HEK293 (cell line): ENCODE results near the gene PSEN2.

Source experiments
- HOXC10 ChIP-seq: sonication (generic); formaldehyde crosslinking; IDR thresholded peaks from 2 replicates; pipeline ENCODE4 v1.8.1; 2023; ENCODE audit warnings: mild to moderate bottlenecking, missing genetic modification reagents
- ZBTB17 ChIP-seq: fragments of 450-650 bp; formaldehyde crosslinking; IDR thresholded peaks from 2 replicates; pipeline ENCODE4 v1.5.1; 2016; ENCODE audit warnings: missing biosample characterization, missing genetic modification characterization
- ZNF112 ChIP-seq: fragments of 450-650 bp; formaldehyde crosslinking; IDR thresholded peaks from 2 replicates; pipeline ENCODE4 v1.5.0; 2017; ENCODE audit warnings: missing biosample characterization, missing genetic modification characterization
- ZNF248 ChIP-seq: fragments of 450-650 bp; formaldehyde crosslinking; IDR thresholded peaks from 2 replicates; pipeline ENCODE4 v1.5.1; 2017; ENCODE audit warnings: missing biosample characterization, missing genetic modification characterization
- ZNF335 ChIP-seq: fragments of 450-650 bp; formaldehyde crosslinking; conservative IDR thresholded peaks from 2 replicates; pipeline ENCODE4 v1.5.1; 2016; ENCODE audit warnings: missing biosample characterization, missing genetic modification characterization
- ZNF366 ChIP-seq: fragments of 450-650 bp; formaldehyde crosslinking; conservative IDR thresholded peaks from 2 replicates; pipeline ENCODE4 v1.5.1; 2016; ENCODE audit warnings: missing biosample characterization, missing genetic modification characterization
- ZNF394 ChIP-seq: fragments of 450-650 bp; formaldehyde crosslinking; IDR thresholded peaks from 2 replicates; pipeline ENCODE4 v1.5.1; 2016; ENCODE audit warnings: missing biosample characterization, missing genetic modification characterization, mild to moderate bottlenecking, moderate library complexity, borderline replicate concordance
- ZNF660 ChIP-seq: fragments of 450-650 bp; IDR thresholded peaks from 2 replicates; pipeline ENCODE4 v1.5.1; 2018; ENCODE audit warnings: missing biosample characterization, mild to moderate bottlenecking, missing genetic modification characterization
- ZSCAN23 ChIP-seq: fragments of 450-650 bp; formaldehyde crosslinking; IDR thresholded peaks from 2 replicates; pipeline ENCODE4 v1.5.1; 2016; ENCODE audit warnings: missing biosample characterization, missing genetic modification characterization
- TF ChIP-seq, protein P1 (sequence below): fragments of 450-650 bp; formaldehyde crosslinking; IDR thresholded peaks from 2 replicates; pipeline ENCODE4; 2016; ENCODE audit warnings: missing biosample characterization, missing genetic modification characterization
- TF ChIP-seq, protein P2 (sequence below): fragments of 450-650 bp; formaldehyde crosslinking; IDR thresholded peaks from 2 replicates; pipeline ENCODE4 v1.5.1; 2016; ENCODE audit warnings: missing biosample characterization, missing genetic modification characterization
- TF ChIP-seq, protein P3 (sequence below): fragments of 450-650 bp; formaldehyde crosslinking; IDR thresholded peaks from 2 replicates; pipeline ENCODE4 v1.5.1; 2016; ENCODE audit warnings: missing biosample characterization, missing genetic modification characterization
- TF ChIP-seq, protein P4 (sequence below): fragments of 450-650 bp; formaldehyde crosslinking; optimal IDR thresholded peaks from 2 replicates; pipeline ENCODE3; 2016; ENCODE audit warnings: missing biosample characterization, mild to moderate bottlenecking, missing genetic modification characterization
- TF ChIP-seq, protein P5 (sequence below): fragments of 450-650 bp; formaldehyde crosslinking; IDR thresholded peaks from 2 replicates; pipeline ENCODE4 v1.5.1; 2017; ENCODE audit warnings: missing biosample characterization, missing genetic modification characterization
- TF ChIP-seq, protein P6 (sequence below): fragments of 450-650 bp; formaldehyde crosslinking; IDR thresholded peaks from 2 replicates; pipeline ENCODE4 v1.5.1; 2016; ENCODE audit warnings: missing biosample characterization, missing genetic modification characterization
- TF ChIP-seq, protein P7 (sequence below): fragments of 450-650 bp; formaldehyde crosslinking; IDR thresholded peaks from 2 replicates; pipeline ENCODE4 v1.5.1; 2016; ENCODE audit warnings: missing biosample characterization, missing genetic modification characterization, borderline replicate concordance
- TF ChIP-seq, protein P8 (sequence below): fragments of 450-650 bp; formaldehyde crosslinking; IDR thresholded peaks from 2 replicates; pipeline ENCODE4 v1.5.1; 2016; ENCODE audit warnings: missing biosample characterization, missing genetic modification characterization
- TF ChIP-seq, protein P9 (sequence below): fragments of 450-650 bp; formaldehyde crosslinking; IDR thresholded peaks from 2 replicates; pipeline ENCODE4 v1.5.1; 2017; ENCODE audit warnings: missing biosample characterization, missing genetic modification characterization
- TF ChIP-seq, protein P10 (sequence below): fragments of 450-650 bp; formaldehyde crosslinking; IDR thresholded peaks from 2 replicates; pipeline ENCODE4 v1.5.1; 2016; ENCODE audit warnings: missing biosample characterization, missing genetic modification characterization

PSEN2 gene

DNA sequence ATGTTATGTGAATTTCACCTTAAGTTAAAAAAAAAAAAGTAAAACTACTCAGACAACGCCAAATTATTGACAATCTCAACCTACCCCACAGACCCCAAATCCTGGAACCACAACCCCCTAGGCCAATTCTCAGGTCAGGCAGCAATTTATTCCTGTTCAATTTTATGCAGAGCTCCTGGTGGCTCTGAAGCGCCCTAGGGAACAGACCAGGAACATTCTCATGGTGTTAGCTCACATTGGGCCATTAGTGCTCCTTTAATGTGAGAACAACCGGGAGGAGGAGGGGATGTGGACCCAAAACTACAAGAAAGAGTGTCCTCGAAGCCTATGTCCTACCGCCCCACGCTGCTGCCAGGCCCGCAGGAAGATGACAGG, 403 bp upstream of the PSEN2 start (continued):
- TF ChIP-seq, protein P1, sequence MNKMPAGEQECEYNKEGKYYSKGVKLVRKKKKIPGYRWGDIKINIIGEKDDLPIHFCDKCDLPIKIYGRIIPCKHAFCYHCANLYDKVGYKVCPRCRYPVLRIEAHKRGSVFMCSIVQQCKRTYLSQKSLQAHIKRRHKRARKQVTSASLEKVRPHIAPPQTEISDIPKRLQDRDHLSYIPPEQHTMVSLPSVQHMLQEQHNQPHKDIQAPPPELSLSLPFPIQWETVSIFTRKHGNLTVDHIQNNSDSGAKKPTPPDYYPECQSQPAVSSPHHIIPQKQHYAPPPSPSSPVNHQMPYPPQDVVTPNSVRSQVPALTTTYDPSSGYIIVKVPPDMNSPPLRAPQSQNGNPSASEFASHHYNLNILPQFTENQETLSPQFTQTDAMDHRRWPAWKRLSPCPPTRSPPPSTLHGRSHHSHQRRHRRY (tag by site-specific recombination), result no peak
- TF ChIP-seq, protein P2, sequence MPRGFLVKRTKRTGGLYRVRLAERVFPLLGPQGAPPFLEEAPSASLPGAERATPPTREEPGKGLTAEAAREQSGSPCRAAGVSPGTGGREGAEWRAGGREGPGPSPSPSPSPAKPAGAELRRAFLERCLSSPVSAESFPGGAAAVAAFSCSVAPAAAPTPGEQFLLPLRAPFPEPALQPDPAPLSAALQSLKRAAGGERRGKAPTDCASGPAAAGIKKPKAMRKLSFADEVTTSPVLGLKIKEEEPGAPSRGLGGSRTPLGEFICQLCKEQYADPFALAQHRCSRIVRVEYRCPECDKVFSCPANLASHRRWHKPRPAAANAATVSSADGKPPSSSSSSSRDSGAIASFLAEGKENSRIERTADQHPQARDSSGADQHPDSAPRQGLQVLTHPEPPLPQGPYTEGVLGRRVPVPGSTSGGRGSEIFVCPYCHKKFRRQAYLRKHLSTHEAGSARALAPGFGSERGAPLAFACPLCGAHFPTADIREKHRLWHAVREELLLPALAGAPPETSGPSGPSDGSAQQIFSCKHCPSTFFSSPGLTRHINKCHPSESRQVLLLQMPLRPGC, result peak; percentile 58; the same call in 1 of the 2 replicates
- TF ChIP-seq, protein P3, sequence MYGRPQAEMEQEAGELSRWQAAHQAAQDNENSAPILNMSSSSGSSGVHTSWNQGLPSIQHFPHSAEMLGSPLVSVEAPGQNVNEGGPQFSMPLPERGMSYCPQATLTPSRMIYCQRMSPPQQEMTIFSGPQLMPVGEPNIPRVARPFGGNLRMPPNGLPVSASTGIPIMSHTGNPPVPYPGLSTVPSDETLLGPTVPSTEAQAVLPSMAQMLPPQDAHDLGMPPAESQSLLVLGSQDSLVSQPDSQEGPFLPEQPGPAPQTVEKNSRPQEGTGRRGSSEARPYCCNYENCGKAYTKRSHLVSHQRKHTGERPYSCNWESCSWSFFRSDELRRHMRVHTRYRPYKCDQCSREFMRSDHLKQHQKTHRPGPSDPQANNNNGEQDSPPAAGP (tag by site-specific recombination), result 0 out of 2 replicates have a peak, but pooled peaks have one; percentile 52
- TF ChIP-seq, protein P4, sequence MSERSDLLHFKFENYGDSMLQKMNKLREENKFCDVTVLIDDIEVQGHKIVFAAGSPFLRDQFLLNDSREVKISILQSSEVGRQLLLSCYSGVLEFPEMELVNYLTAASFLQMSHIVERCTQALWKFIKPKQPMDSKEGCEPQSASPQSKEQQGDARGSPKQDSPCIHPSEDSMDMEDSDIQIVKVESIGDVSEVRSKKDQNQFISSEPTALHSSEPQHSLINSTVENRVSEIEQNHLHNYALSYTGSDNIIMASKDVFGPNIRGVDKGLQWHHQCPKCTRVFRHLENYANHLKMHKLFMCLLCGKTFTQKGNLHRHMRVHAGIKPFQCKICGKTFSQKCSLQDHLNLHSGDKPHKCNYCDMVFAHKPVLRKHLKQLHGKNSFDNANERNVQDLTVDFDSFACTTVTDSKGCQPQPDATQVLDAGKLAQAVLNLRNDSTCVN (tag by site-specific recombination), result no peak
- TF ChIP-seq, protein P5, sequence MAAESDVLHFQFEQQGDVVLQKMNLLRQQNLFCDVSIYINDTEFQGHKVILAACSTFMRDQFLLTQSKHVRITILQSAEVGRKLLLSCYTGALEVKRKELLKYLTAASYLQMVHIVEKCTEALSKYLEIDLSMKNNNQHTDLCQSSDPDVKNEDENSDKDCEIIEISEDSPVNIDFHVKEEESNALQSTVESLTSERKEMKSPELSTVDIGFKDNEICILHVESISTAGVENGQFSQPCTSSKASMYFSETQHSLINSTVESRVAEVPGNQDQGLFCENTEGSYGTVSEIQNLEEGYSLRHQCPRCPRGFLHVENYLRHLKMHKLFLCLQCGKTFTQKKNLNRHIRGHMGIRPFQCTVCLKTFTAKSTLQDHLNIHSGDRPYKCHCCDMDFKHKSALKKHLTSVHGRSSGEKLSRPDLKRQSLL (tag by site-specific recombination), result no peak
- TF ChIP-seq ZNF335 (tag by site-specific recombination) (peak; percentile 91), ZSCAN23 (no peak), ZNF366 (tag by site-specific recombination) (peak; percentile 73), ZNF660 (no peak), ZNF112 (no peak), HOXC10 (CRISPR knock-in tag) (no peak), ZNF248 (tag by site-specific recombination) (no peak), ZNF394 (tag by site-specific recombination) (no peak), ZBTB17 (tag by site-specific recombination) (peak; percentile 30; the same call in 1 of the 2 replicates)
- TF ChIP-seq, protein P6, sequence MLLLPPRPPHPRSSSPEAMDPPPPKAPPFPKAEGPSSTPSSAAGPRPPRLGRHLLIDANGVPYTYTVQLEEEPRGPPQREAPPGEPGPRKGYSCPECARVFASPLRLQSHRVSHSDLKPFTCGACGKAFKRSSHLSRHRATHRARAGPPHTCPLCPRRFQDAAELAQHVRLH (tag by site-specific recombination), result no peak
- TF ChIP-seq, protein P7, sequence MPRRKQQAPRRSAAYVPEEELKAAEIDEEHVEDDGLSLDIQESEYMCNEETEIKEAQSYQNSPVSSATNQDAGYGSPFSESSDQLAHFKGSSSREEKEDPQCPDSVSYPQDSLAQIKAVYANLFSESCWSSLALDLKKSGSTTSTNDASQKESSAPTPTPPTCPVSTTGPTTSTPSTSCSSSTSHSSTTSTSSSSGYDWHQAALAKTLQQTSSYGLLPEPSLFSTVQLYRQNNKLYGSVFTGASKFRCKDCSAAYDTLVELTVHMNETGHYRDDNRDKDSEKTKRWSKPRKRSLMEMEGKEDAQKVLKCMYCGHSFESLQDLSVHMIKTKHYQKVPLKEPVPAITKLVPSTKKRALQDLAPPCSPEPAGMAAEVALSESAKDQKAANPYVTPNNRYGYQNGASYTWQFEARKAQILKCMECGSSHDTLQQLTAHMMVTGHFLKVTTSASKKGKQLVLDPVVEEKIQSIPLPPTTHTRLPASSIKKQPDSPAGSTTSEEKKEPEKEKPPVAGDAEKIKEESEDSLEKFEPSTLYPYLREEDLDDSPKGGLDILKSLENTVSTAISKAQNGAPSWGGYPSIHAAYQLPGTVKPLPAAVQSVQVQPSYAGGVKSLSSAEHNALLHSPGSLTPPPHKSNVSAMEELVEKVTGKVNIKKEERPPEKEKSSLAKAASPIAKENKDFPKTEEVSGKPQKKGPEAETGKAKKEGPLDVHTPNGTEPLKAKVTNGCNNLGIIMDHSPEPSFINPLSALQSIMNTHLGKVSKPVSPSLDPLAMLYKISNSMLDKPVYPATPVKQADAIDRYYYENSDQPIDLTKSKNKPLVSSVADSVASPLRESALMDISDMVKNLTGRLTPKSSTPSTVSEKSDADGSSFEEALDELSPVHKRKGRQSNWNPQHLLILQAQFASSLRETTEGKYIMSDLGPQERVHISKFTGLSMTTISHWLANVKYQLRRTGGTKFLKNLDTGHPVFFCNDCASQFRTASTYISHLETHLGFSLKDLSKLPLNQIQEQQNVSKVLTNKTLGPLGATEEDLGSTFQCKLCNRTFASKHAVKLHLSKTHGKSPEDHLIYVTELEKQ (tag by site-specific recombination), result no peak
- TF ChIP-seq, protein P8, sequence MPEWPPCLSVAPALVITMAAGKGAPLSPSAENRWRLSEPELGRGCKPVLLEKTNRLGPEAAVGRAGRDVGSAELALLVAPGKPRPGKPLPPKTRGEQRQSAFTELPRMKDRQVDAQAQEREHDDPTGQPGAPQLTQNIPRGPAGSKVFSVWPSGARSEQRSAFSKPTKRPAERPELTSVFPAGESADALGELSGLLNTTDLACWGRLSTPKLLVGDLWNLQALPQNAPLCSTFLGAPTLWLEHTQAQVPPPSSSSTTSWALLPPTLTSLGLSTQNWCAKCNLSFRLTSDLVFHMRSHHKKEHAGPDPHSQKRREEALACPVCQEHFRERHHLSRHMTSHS (tag by site-specific recombination), result no peak
- TF ChIP-seq, protein P9, sequence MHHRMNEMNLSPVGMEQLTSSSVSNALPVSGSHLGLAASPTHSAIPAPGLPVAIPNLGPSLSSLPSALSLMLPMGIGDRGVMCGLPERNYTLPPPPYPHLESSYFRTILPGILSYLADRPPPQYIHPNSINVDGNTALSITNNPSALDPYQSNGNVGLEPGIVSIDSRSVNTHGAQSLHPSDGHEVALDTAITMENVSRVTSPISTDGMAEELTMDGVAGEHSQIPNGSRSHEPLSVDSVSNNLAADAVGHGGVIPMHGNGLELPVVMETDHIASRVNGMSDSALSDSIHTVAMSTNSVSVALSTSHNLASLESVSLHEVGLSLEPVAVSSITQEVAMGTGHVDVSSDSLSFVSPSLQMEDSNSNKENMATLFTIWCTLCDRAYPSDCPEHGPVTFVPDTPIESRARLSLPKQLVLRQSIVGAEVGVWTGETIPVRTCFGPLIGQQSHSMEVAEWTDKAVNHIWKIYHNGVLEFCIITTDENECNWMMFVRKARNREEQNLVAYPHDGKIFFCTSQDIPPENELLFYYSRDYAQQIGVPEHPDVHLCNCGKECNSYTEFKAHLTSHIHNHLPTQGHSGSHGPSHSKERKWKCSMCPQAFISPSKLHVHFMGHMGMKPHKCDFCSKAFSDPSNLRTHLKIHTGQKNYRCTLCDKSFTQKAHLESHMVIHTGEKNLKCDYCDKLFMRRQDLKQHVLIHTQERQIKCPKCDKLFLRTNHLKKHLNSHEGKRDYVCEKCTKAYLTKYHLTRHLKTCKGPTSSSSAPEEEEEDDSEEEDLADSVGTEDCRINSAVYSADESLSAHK (tag by site-specific recombination), result no peak
- TF ChIP-seq, protein P10, sequence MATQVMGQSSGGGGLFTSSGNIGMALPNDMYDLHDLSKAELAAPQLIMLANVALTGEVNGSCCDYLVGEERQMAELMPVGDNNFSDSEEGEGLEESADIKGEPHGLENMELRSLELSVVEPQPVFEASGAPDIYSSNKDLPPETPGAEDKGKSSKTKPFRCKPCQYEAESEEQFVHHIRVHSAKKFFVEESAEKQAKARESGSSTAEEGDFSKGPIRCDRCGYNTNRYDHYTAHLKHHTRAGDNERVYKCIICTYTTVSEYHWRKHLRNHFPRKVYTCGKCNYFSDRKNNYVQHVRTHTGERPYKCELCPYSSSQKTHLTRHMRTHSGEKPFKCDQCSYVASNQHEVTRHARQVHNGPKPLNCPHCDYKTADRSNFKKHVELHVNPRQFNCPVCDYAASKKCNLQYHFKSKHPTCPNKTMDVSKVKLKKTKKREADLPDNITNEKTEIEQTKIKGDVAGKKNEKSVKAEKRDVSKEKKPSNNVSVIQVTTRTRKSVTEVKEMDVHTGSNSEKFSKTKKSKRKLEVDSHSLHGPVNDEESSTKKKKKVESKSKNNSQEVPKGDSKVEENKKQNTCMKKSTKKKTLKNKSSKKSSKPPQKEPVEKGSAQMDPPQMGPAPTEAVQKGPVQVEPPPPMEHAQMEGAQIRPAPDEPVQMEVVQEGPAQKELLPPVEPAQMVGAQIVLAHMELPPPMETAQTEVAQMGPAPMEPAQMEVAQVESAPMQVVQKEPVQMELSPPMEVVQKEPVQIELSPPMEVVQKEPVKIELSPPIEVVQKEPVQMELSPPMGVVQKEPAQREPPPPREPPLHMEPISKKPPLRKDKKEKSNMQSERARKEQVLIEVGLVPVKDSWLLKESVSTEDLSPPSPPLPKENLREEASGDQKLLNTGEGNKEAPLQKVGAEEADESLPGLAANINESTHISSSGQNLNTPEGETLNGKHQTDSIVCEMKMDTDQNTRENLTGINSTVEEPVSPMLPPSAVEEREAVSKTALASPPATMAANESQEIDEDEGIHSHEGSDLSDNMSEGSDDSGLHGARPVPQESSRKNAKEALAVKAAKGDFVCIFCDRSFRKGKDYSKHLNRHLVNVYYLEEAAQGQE (tag by site-specific recombination), result 0 out of 2 replicates have a peak, but pooled peaks have one; percentile 26
